Right ventricle myocardium inferior (tissue), 1 donor: ENCODE measurements around the gene CARHSP1. TPM values are rescaled to one million over a fixed set of nuclear protein-coding genes. Genes with fewer than 3 reads are reported as not detected.
A peak's percentile ranks its signal among the peaks of the same experiment; 100 is the strongest.

Source experiments
- ATAC-seq: fragments of 200-7000 bp; cut with Tn5 transposase; one replicate; pipeline ENCODE4 v1.9.1; 2020; ENCODE audit warnings: mild to moderate bottlenecking, moderate library complexity
- DNase-seq: peaks from one replicate; pipeline ENCODE4 v3.0.0; 2021; ENCODE audit errors: missing footprints
- intact Hi-C: fragments of 100-400 bp; cut with DNase I; formaldehyde crosslinking; loops from one replicate; pipeline ENCODE4 v1.11.0; 2022
- total RNA-seq: library from RNA; stranded (reverse); fragmentation: NEBNext Ultra II Directional; extraction: Animal tissue kit (Norgen Biotek cat#: 25700); gene quantifications from one replicate; pipeline ENCODE4 v1.2.1, GENCODE V29; 2021
- donor health status: DM: no; HTN: yes; CAD: no; lungs with severe emphysema.

The CARHSP1 gene
- total RNA-seq, 1 donor from 2014 or later = 32.7 TPM

GRCh38 chr16:8863594-8864424 lies 5.0 kb downstream of the CARHSP1 start:
- intact Hi-C loops = no loop called here
- DNase-seq (peak; percentile 77), ATAC-seq (peak; percentile 29)

GRCh38 chr16:8862309-8863130 lies 6.3 kb downstream of the CARHSP1 start:
- ATAC-seq (no peak), DNase-seq (no peak)
- intact Hi-C loops = no loop called here

DNA sequence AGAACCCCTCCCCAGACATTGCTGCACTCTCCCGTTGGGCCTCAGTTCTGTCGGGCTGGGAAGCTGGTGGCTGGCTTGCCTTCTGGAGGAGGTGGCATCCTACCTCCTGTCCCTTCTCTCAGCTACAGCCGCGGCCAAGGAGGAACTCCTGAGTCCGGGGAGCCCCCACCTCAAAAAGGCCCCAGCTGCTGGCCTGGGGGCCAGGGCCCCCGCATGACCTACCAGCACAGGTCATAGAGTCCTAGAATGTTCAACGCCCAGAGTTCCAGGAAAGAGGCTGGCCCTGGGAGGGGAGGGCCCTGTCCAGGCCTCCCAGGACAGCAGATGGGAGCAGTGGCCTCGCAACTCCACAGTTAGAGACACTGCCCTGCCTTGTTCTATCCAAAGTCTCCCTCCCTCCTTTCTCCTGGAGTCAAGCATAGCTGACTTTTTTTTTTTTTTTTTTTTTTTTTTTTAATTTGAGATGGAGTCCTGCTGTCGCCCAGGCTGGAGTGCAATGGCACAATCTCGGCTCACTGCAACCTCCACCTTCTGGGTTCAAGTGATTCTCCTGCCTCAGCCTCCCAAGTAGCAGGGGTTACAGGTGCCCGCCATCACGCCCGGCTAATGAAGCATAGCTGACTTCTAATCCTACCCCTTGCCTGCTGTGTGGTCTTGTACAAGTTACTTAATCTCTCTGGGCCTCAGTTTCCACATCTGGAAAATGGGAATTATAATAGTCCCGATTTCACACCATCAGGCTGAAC lies 7.1 kb downstream of the CARHSP1 start:
- DNase-seq (no peak), ATAC-seq (peak; percentile 75)
- intact Hi-C loops = no loop called here

GRCh38 chr16:8859913-8860881 lies 8.6 kb downstream of the CARHSP1 start:
- DNase-seq = peak; percentile 79
- ATAC-seq = peak; percentile 43
- intact Hi-C loops = no loop called here

- DNase-seq = no peak
- intact Hi-C loops = no loop called here
These were observed 9.6 kb downstream of the CARHSP1 start for GRCh38 chr16:8858994-8859912.

GRCh38 chr16:8855972-8856371 lies 12.8 kb downstream of the CARHSP1 start:
- ATAC-seq (no peak), DNase-seq (no peak)
- intact Hi-C loops = no loop called here

More at GRCh38 chr16:8858994-8859912, 9.6 kb downstream of the CARHSP1 start:
- ATAC-seq = no peak

GRCh38 chr16:8855051-8855786 lies 13.6 kb downstream of the CARHSP1 start:
- no peak for DNase-seq
- intact Hi-C loops = no loop called here
- ATAC-seq = no peak

DNA sequence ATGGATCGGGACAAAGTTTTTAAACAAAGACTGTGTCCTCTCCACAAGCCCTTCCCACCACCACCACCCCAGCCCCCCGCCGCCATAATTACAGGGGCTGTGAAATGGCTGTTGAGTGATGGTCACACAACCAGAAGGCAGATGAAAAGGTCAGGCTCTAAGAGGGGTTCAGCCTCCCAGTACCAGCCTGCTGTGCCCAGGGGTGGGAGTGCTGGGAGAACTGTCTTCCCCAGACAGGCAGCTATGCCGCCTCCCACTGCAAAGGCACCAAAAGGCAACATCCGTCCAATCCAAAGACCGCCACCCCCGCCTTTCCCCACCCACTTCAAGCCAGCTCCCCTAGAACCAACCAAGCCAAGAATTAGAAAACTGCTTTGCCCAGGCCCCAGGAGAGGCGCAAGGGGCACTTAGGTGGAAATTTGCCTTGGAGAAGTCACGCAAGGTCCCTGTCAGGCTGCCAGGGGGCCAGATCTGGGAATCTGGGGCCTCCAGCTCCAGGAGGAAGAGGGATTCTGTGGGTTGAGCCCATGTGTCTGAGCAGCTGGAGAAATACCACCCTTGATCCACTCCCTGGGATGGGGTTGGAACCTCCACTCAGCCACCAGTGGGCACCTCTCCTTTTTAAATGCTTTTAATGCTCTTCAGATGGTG lies 14.4 kb downstream of the CARHSP1 start:
- no peak for ATAC-seq
- intact Hi-C loops = no loop called here
- DNase-seq = no peak

- DNase-seq (no peak), ATAC-seq (no peak)
- intact Hi-C loops = no loop called here
These were observed 15.2 kb downstream of the CARHSP1 start for GRCh38 chr16:8853611-8854010.

DNA sequence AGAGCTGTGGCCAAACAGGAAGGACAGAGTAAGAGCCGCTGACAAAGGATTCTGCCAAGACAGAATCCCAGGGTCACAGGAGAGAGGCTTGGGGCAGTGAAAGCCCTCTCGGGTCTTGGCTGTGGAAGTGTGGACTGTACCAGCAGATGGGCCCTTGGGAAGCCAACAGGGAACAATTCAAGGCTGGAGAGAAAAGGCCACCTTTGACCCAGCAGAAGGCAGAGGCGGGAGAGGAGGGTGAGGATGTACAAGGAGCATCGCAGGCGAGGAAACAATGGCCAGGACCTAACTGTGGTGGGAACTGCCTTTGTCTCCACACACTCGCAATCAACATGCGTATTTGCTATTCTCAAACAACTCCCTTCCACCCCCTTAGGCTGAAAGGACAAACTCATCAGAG lies 15.7 kb downstream of the CARHSP1 start:
- ATAC-seq (no peak), DNase-seq (no peak)
- intact Hi-C loops = no loop called here

- intact Hi-C loops = no loop called here
- DNase-seq (no peak), ATAC-seq (no peak)
These were observed 16.3 kb downstream of the CARHSP1 start for GRCh38 chr16:8852534-8852933.

DNA sequence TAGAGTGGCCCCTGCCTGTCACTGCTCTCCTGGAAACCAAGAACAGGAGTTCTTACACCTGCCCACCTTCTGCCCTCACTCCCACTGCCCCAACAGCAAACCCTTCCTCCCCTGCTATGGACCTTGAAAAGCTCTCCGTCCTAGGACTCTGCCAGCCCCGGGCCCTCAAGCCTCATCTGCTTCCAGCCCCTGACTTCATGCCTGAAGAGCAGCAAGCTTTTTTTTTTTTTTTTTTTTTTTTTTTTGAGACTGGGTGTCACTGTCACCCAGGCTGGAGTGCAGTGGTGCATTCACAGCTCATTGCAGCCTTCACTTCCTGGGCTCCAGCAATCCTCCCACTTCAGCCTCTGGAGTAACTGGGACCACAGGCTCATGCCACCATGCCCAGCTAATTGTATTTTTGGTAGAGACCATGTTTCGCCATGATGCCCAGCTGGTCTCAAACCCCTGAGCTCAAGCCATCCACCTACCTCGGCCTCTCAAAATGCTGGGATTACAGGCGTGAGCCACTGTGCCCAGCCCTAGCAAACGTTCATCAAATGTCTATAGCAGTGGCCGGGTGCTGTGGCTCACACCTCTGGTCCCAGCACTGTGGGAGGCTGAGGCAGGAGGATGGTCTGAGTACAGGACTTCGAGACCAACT lies 16.9 kb downstream of the CARHSP1 start:
- intact Hi-C loops = no loop called here
- ATAC-seq (no peak), DNase-seq (no peak)

DNA sequence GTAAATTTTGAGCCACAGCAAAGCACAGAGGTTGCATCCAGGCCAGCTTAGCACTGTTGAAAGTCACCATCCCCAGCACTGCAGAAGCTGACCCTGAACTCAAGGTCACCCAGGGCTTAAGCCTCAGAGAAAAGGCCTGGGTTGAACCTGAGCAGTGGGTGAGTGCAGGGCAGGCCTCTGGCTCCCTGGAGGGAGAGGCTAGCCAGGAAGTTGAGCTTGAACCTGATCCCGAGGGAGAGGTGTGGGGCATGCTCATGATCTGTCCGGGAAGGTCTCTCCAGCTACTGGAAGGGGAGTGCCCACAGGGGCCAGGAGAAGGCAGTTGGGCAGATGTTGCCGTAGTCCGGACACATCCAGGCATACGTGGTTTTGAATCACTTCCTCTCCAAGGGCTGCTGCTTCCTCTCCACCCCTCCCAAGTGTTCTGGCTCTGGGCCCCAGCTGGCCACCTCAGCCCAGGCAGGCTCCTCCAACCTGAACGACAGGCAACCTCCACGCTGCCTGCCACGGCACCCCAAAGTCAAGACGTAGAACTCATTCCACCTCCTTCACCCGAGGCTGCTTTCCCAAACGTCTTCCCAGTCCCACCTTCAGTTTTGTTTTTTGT lies 18.4 kb downstream of the CARHSP1 start:
- peak; percentile 81 for DNase-seq
- intact Hi-C loops = no loop called here
- peak; percentile 52 for ATAC-seq

GRCh38 chr16:8849411-8850011 lies 19.3 kb downstream of the CARHSP1 start:
- DNase-seq (no peak), ATAC-seq (no peak)
- intact Hi-C loops = no loop called here

DNA sequence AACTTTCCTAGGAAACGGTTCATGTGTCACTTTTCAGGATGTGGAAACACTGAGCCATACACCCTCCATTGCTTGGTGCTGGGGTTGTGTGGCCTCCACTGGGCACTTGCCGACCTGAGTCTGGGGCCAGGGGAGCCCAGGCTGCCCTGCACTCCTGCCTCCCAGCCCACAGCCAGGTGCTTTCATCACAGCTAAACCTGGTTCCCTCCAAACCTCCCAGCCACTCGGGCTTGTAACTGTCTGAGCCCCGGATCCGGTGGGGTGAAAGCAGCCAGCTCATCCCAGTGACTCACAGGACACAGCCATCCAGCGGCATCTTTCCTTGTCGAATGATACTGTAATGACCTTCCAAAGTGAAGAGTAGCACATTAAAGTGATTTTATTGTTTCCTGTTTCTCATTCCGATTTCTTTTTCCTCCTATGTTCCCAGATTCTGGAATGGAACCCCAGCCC lies 19.8 kb downstream of the CARHSP1 start:
- no peak for ATAC-seq
- DNase-seq = no peak
- intact Hi-C loops = no loop called here
